Testis (tissue), 3 donors: Measurements from ENCODE around the gene RNF157. TPM values are rescaled to one million over a fixed set of nuclear protein-coding genes. Genes with fewer than 3 reads are reported as not detected.
"Not testable (repeated sequence)": the region's sequence is repeated elsewhere in the genome, so short reads cannot be mapped to it uniquely, and the experiment has no call there.

Experiments
- DNase-seq: peaks from one replicate; pipeline ENCODE4 v3.0.0-alpha.2; 2019
- H3K27ac ChIP-seq, 2 donors: fragments of 200-600 bp; sonication (generic); one replicate each; pipeline ENCODE4 v1.5.1; 2019
- H3K27me3 ChIP-seq: fragments of 200-600 bp; sonication (generic); one replicate; pipeline ENCODE4 v1.5.1; 2019
- H3K36me3 ChIP-seq: fragments of 200-600 bp; sonication (generic); one replicate; pipeline ENCODE4 v1.5.1; 2017; ENCODE audit warnings: low read depth; ENCODE audit errors: missing control alignments
- H3K4me1 ChIP-seq: fragments of 200-600 bp; sonication (generic); one replicate; pipeline ENCODE4 v1.5.1; 2019
- H3K4me3 ChIP-seq, 2 donors: fragments of 200-600 bp; sonication (generic); one replicate each; pipeline ENCODE4 v1.5.1; 2017 to 2019
- H3K9me3 ChIP-seq: fragments of 200-600 bp; sonication (generic); one replicate; pipeline ENCODE4 v1.5.1; 2017
- POLR2A ChIP-seq: fragments of 450-650 bp; IDR thresholded peaks from one replicate; pipeline ENCODE4 v1.6.1; 2017; ENCODE audit warnings: antibody characterized with exemption, mild to moderate bottlenecking, moderate library complexity
- WGBS, 2 donors: methylation state at CpG; one replicate each; pipeline ENCODE4 v1.1.5; 2018; 5-methylcytosine and 5-hydroxymethylcytosine counted together
- intact Hi-C: fragments of 100-400 bp; cut with DNase I; formaldehyde crosslinking; loops from one replicate; pipeline ENCODE4 v1.15.1; 2023; ENCODE audit warnings: low total_unique reads
- polyA plus RNA-seq: library from polyadenylated mRNA; stranded (reverse); fragments of 350-450 nt; fragmentation: Illumina TruSeq; extraction: RNeasy Lipid Tissue Mini Kit (QIAGEN cat#74804); gene quantifications from one replicate; pipeline ENCODE4 v1.2.3, GENCODE V29; 2014; ENCODE audit warnings: low read depth, low replicate concordance; ENCODE audit not compliant: insufficient read depth
- total RNA-seq, 2 donors: library from RNA; depleted of rRNA; stranded (reverse); fragments of >200 nt; gene quantifications; one replicate each; pipeline ENCODE4 v1.2.3, GENCODE V29; 2016
- TF ChIP-seq, protein P1 (sequence below), 3 experiments: fragments of 450-650 bp in 2 of 3; fragments of 200-600 bp in 1 of 3; sonication (generic) in 1 of 3; IDR thresholded peaks; one replicate each; pipeline ENCODE4 v1.5.1; 2016 to 2019; ENCODE audit warnings: antibody characterized with exemption in 3 of 3, mild to moderate bottlenecking in 2 of 3, moderate library complexity in 1 of 3

The RNF157 gene
- total and polyA plus RNA-seq, 3 donors from 2014 or later: 98.8 to 108 (median 101) TPM

GRCh38 chr17:76207275-76208059 is 32.8 kb downstream of the RNF157 start:
- Histone ChIP-seq H3K27ac (no peak overlapping the region), H3K4me1 (no peaks in the 10 kb centered on the region), H3K9me3 (no peaks in the 10 kb centered on the region), H3K27me3 (no peaks in the 10 kb centered on the region), H3K4me3 (no peak overlapping the region), H3K36me3 (no peaks in the 10 kb centered on the region)
- intact Hi-C loops: no loop called here
- DNase-seq: no peak
- 90 to 91% methylated on average over 7 of the region's 7 CpGs for WGBS, 2 donors
- no peak for TF ChIP-seq POLR2A
- TF ChIP-seq, protein P1, sequence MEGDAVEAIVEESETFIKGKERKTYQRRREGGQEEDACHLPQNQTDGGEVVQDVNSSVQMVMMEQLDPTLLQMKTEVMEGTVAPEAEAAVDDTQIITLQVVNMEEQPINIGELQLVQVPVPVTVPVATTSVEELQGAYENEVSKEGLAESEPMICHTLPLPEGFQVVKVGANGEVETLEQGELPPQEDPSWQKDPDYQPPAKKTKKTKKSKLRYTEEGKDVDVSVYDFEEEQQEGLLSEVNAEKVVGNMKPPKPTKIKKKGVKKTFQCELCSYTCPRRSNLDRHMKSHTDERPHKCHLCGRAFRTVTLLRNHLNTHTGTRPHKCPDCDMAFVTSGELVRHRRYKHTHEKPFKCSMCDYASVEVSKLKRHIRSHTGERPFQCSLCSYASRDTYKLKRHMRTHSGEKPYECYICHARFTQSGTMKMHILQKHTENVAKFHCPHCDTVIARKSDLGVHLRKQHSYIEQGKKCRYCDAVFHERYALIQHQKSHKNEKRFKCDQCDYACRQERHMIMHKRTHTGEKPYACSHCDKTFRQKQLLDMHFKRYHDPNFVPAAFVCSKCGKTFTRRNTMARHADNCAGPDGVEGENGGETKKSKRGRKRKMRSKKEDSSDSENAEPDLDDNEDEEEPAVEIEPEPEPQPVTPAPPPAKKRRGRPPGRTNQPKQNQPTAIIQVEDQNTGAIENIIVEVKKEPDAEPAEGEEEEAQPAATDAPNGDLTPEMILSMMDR (IDR thresholded peaks at IDR 0.05): no peak

GRCh38 chr17:76205542-76206144 is 34.6 kb downstream of the RNF157 start:
- DNase-seq, H3K4me1 ChIP-seq, H3K27ac ChIP-seq, H3K27me3 ChIP-seq, H3K36me3 ChIP-seq, intact Hi-C loops, H3K4me3 ChIP-seq, H3K9me3 ChIP-seq: not testable (repeated sequence)
- WGBS, 2 donors: 94 to 95% methylated on average over 9 of the region's 9 CpGs

DNA sequence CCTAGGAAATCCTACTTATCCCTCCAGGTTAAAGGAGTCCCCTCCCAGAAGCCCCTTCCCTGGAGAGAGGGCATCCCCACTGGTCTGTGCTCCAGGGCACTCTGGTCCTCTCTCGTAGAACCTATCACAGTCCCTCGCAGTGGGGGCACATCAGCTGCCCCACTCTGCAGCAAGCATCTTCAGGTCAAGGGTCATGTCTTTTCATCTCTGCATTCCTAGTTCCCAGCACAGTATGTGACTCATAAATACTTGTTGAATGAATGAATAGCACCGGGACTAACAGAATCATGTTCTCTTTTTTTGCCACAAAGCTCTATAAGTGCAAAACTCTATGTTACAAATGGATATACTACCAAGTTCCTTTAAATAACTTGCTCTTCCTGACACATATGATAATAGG is 36.0 kb downstream of the RNF157 start:
- no peaks in the 10 kb centered on the region for H3K9me3 ChIP-seq
- no peak overlapping the region for H3K4me3 ChIP-seq
- H3K27ac ChIP-seq: no peak overlapping the region
- intact Hi-C loops: no loop called here
- TF ChIP-seq, protein P1 (IDR thresholded peaks at IDR 0.05): no peak
- TF ChIP-seq POLR2A: no peak
- 83 to 84% methylated on average over 3 of the region's 3 CpGs for WGBS, 2 donors
- no peak for DNase-seq
- H3K36me3 ChIP-seq: no peaks in the 10 kb centered on the region
- no peaks in the 10 kb centered on the region for H3K4me1 ChIP-seq
- H3K27me3 ChIP-seq: no peaks in the 10 kb centered on the region

GRCh38 chr17:76200354-76200753 is 39.9 kb downstream of the RNF157 start:
- WGBS, 2 donors: 91 to 95% methylated on average over 4 of the region's 4 CpGs
- H3K4me3 ChIP-seq: no peak overlapping the region
- intact Hi-C loops: no loop called here
- peaks cover 11% of the 10 kb centered on the region for H3K4me1 ChIP-seq
- no peaks in the 10 kb centered on the region for H3K9me3 ChIP-seq
- TF ChIP-seq POLR2A: no peak
- TF ChIP-seq, protein P1 (IDR thresholded peaks at IDR 0.05): no peak
- no peak for DNase-seq
- H3K36me3 ChIP-seq: no peaks in the 10 kb centered on the region
- no peaks in the 10 kb centered on the region for H3K27me3 ChIP-seq
- no peak overlapping the region for H3K27ac ChIP-seq

DNA sequence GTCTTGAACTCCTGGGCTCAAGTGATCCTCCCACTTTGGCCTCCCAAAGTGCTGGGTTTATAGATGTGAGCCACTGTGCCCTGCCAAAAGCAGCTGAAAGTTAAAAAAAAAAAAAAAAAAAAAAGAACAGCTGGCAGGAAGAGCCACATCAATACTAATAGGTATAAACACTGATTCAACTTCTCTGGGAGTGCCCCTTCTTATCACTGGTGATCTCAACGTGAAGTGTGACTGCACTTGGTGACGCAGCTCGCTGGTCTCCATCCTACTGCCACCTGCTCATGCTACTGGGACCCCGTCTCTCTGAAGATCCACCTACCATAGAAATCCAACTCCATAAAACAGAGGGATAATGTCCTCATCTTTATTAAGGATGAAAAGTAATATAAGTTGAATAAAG is 40.8 kb downstream of the RNF157 start:
- Histone ChIP-seq H3K27me3 (no peaks in the 10 kb centered on the region), H3K4me3 (no peak overlapping the region), H3K36me3 (no peaks in the 10 kb centered on the region), H3K4me1 (peaks cover 11% of the 10 kb centered on the region), H3K27ac (no peak overlapping the region), H3K9me3 (no peaks in the 10 kb centered on the region)
- 86 to 91% methylated on average over 4 of the region's 4 CpGs for WGBS, 2 donors
- intact Hi-C loops: no loop called here
- TF ChIP-seq, protein P1 (IDR thresholded peaks at IDR 0.05): no peak
- no peak for DNase-seq
